GM21717 (cell line): ENCODE data around the gene RRAS2.

Experiments
- ATAC-seq: cut with Tn5 transposase; IDR thresholded peaks from one replicate; pipeline ENCODE4 v1.9.1; 2021; ENCODE audit warnings: mild to moderate bottlenecking, moderate library complexity; ENCODE audit not compliant: unreplicated experiment

The RRAS2 gene

DNA sequence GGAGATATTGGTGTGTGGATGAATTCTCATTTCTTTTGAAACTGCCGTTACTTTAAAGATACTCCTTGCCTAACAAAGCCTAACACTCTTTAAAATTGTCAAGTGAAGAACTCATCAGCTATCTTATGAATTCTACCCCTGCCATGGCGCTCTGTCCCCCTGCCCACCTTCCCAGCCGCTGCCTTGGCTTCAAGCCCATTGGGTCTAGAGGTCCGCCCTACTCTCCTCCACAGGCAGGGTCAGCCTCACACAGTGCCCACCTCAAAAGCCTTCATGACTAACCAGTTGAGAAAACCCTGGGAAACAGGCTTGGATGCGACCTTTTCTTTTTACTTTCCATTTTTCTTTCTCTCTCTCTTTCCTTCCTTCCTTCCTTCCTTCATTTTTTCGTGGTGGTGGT, 128.6 kb downstream of the RRAS2 start:
- no peak for ATAC-seq

DNA sequence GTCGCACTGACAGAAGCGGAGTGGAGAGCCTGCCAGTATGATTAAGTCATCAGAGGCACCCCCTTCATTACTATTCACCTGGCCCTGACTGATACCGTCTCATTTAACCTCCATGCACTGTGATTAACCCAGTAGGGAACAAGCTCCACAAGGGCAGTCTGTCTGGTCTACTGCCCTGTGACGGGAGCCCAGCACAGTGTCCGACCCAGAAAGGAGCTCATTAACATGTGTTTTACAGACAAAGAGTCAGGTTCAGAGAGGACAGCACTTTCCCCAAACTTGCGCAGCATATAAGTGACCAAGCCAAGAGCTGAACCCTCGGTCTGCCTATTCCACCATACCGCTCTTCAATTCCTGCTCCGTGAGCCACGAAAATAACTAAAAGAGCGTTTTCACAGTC, 129.5 kb downstream of the RRAS2 start:
- no peak for ATAC-seq

DNA sequence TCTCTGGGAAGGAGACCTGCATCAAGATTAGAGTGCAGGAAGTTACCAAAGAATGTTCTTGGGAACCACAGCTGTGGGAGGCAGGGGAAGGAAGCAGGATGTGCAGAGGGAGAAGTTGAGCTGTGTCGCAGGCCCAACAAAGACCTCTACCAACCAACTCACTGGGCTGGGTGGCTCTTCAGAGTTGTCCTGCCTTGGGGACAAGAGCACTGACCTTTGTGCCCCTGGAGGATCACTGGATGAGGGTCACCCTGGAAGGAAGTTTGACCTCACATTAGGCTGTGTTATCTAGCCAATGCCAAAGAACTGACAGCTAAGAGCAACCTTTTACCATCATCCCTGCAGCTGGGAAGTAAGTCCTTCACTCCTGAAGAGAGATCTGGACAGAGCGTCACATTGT, 130.6 kb downstream of the RRAS2 start:
- ATAC-seq: no peak
